Keratinocyte (primary cell): ENCODE measurements around the gene SH2D4B. TPM values are rescaled to one million over a fixed set of nuclear protein-coding genes. Genes with fewer than 3 reads are reported as not detected.

Source experiments
- DNase-seq: peaks from one replicate; pipeline ENCODE4 v3.0.0-alpha.2; 2011; ENCODE audit warnings: low read depth, missing footprints, low spot score
- FAIRE-seq: peaks from 2 replicates; lab custom pipeline; 2011; peaks lifted over from hg19 to GRCh38; lab: Jason Lieb, UNC
- H2AFZ ChIP-seq: 2 replicates; pipeline ENCODE4 v1.6.0; 2012; ENCODE audit warnings: low read length, control low read depth, inconsistent platforms; ENCODE audit not compliant: control insufficient read depth
- H3K27ac ChIP-seq: 2 replicates; pipeline ENCODE4 v1.5.1; 2011; ENCODE audit warnings: low read length; ENCODE audit not compliant: control insufficient read depth, insufficient read depth
- H3K27me3 ChIP-seq: 3 replicates; pipeline ENCODE4 v1.6.0; 2011; ENCODE audit warnings: low read length; ENCODE audit not compliant: control insufficient read depth, insufficient read depth; ENCODE audit errors: extremely low read depth
- H3K36me3 ChIP-seq, 2 experiments: 2 replicates in 1 of 2; 3 replicates in 1 of 2; pipeline ENCODE4 v1.5.1; 2011; ENCODE audit warnings: low read length in 2 of 2, mild to moderate bottlenecking in 1 of 2; ENCODE audit not compliant: control insufficient read depth in 2 of 2, insufficient read depth in 2 of 2; ENCODE audit errors: extremely low read depth in 1 of 2
- H3K4me1 ChIP-seq: 3 replicates; pipeline ENCODE4 v1.5.1; 2011; ENCODE audit warnings: low read length; ENCODE audit not compliant: control insufficient read depth, insufficient read depth; ENCODE audit errors: extremely low read depth
- H3K4me2 ChIP-seq: 3 replicates; pipeline ENCODE4 v1.6.0; 2011; ENCODE audit warnings: low read depth, low read length; ENCODE audit not compliant: control insufficient read depth, insufficient read depth; ENCODE audit errors: extremely low read depth
- H3K4me3 ChIP-seq, 3 experiments: fragments of 200-600 bp in 1 of 3; sonication (generic) in 1 of 3; 2 replicates in 2 of 3; 3 replicates in 1 of 3; pipeline ENCODE4 v1.5.1; 2011 to 2016; ENCODE audit warnings: low read length in 3 of 3, mild to moderate bottlenecking in 3 of 3, control low read depth in 2 of 3, inconsistent platforms in 1 of 3, low read depth in 1 of 3, mixed read lengths in 1 of 3, mixed run types in 1 of 3, moderate library complexity in 1 of 3; ENCODE audit not compliant: control insufficient read depth in 2 of 3, insufficient read depth in 2 of 3; ENCODE audit errors: extremely low read depth in 1 of 3
- H3K79me2 ChIP-seq: 2 replicates; pipeline ENCODE4 v1.6.0; 2012; ENCODE audit warnings: low read length; ENCODE audit not compliant: control insufficient read depth, insufficient read depth
- H3K9ac ChIP-seq: 3 replicates; pipeline ENCODE4 v1.6.0; 2011; ENCODE audit warnings: low read length; ENCODE audit not compliant: control insufficient read depth, insufficient read depth; ENCODE audit errors: extremely low read depth
- H3K9me1 ChIP-seq: 3 replicates; pipeline ENCODE4 v1.6.0; 2011; ENCODE audit warnings: low read length; ENCODE audit not compliant: control insufficient read depth, insufficient read depth; ENCODE audit errors: extremely low read depth
- H3K9me3 ChIP-seq: 2 replicates; pipeline ENCODE4 v1.5.1; 2012; ENCODE audit warnings: low read depth, low read length; ENCODE audit not compliant: control insufficient read depth
- H4K20me1 ChIP-seq: 3 replicates; pipeline ENCODE4 v1.6.0; 2011; ENCODE audit warnings: low read length; ENCODE audit not compliant: control insufficient read depth, insufficient read depth; ENCODE audit errors: extremely low read depth
- CTCF ChIP-seq, 3 experiments: IDR thresholded peaks in 1 of 3; conservative IDR thresholded peaks in 1 of 3; optimal IDR thresholded peaks in 1 of 3; 2 replicates in 2 of 3; 3 replicates in 1 of 3; pipeline versions ENCODE3 to v1.5.1; 2011; ENCODE audit warnings: low read length in 3 of 3, mild to moderate bottlenecking in 3 of 3, moderate library complexity in 2 of 3, control low read depth in 1 of 3, inconsistent platforms in 1 of 3; ENCODE audit not compliant: insufficient read depth in 2 of 3; ENCODE audit errors: extremely low read depth in 1 of 3
- EZH2 ChIP-seq: IDR thresholded peaks from one replicate; pipeline ENCODE4 v1.6.1; 2012; ENCODE audit warnings: inconsistent platforms, mild to moderate bottlenecking, low read length, moderate library complexity
- dilution Hi-C: fragments of 300-500 bp; cut with MboI; formaldehyde crosslinking; loops from one replicate; pipeline ENCODE4 v1.7.0; 2020; ENCODE audit warnings: low sequenced_read_pairs; ENCODE audit not compliant: extremely low pct_ligation_motif_present
- polyA plus RNA-seq, 5 experiments: library from polyadenylated mRNA; depleted of rRNA in 3 of 5; stranded (reverse) in 3 of 5; stranded (forward) in 1 of 5; unstranded in 1 of 5; fragments of >200 nt; gene quantifications; 1 replicate in 1 of 5; 2 replicates in 3 of 5; 3 replicates in 1 of 5; pipeline versions ENCODE4 v1.2.1 to v1.2.3, GENCODE V29; 2011 to 2012; ENCODE audit warnings: missing spikeins in 2 of 5, low read depth in 1 of 5, low replicate concordance in 1 of 5

SH2D4B gene
- polyA plus RNA-seq, 1 donor (not counting 4 experiments of a cell fraction or from before 2014, with no cell fraction given): 0.22 TPM

- dilution Hi-C loops: no loop called here
- Histone ChIP-seq H3K9me3 (no peaks in the 10 kb centered on the region), H2AFZ (no peak overlapping the region), H4K20me1 (no peaks in the 10 kb centered on the region), H3K36me3 (no peaks in the 10 kb centered on the region), H3K9ac (no peak overlapping the region), H3K4me3 (no peak overlapping the region), H3K4me2 (no peak overlapping the region), H3K9me1 (no peaks in the 10 kb centered on the region), H3K27ac (no peak overlapping the region), H3K27me3 (no peaks in the 10 kb centered on the region), H3K4me1 (no peaks in the 10 kb centered on the region), H3K79me2 (no peaks in the 10 kb centered on the region)
- FAIRE-seq: no peak
- DNase-seq: no peak
- no peak for TF ChIP-seq CTCF (optimal IDR thresholded peaks at IDR 0.05 in 1 of 3, IDR thresholded peaks at IDR 0.05 in 1 of 3, conservative IDR thresholded peaks at IDR 0.05 in 1 of 3; ENCODE audit: extremely low read depth in 1 of 3, insufficient read depth in 2 of 3, low read length in 3 of 3)
- TF ChIP-seq EZH2: no peak
These were observed 143.4 kb downstream of the SH2D4B start for GRCh38 chr10:80681142-80681541.

- H3K4me2 ChIP-seq: no peak overlapping the region
- no peaks in the 10 kb centered on the region for H3K9me1 ChIP-seq
- H3K36me3 ChIP-seq: no peaks in the 10 kb centered on the region
- no peaks in the 10 kb centered on the region for H3K4me1 ChIP-seq
- H3K9me3 ChIP-seq: no peaks in the 10 kb centered on the region
- DNase-seq: peak; percentile 7
- no peak for FAIRE-seq
- H3K27me3 ChIP-seq: no peaks in the 10 kb centered on the region
- no peak for TF ChIP-seq CTCF (optimal IDR thresholded peaks at IDR 0.05 in 1 of 3, IDR thresholded peaks at IDR 0.05 in 1 of 3, conservative IDR thresholded peaks at IDR 0.05 in 1 of 3; ENCODE audit: extremely low read depth in 1 of 3, insufficient read depth in 2 of 3, low read length in 3 of 3)
- no peak overlapping the region for H3K9ac ChIP-seq
- no peak overlapping the region for H2AFZ ChIP-seq
- H3K79me2 ChIP-seq: no peaks in the 10 kb centered on the region
- H3K4me3 ChIP-seq: no peak overlapping the region
- no peaks in the 10 kb centered on the region for H4K20me1 ChIP-seq
- dilution Hi-C loops: no loop called here
- H3K27ac ChIP-seq: no peak overlapping the region
These were observed 146.6 kb downstream of the SH2D4B start for GRCh38 chr10:80684259-80684658.
